NCI-H2196 treated with DMSO at 0.1 percent for 48 hours (cell line): ENCODE results near the gene RAD23A.

Source experiments
- DNase-seq: peaks from one replicate; lab custom pipeline; 2025; ENCODE audit not compliant: unreplicated experiment; lab: John Stamatoyannopoulos, UW

RAD23A gene

GRCh38 chr19:13001502-13002165, 56.0 kb downstream of the RAD23A start:
- DNase-seq = no peak

GRCh38 chr19:13002166-13002898, 56.7 kb downstream of the RAD23A start:
- DNase-seq = no peak

GRCh38 chr19:13003081-13003480, 57.4 kb downstream of the RAD23A start:
- no peak for DNase-seq
